Prostate gland (tissue), 2 donors: ENCODE measurements around the gene GDPD5. TPM values are rescaled to one million over a fixed set of nuclear protein-coding genes. Genes with fewer than 3 reads are reported as not detected.

Experiments
- DNase-seq: peaks from one replicate; pipeline ENCODE4 v3.0.0-alpha.2; 2019; ENCODE audit warnings: low spot score
- H3K27ac ChIP-seq, 2 donors: fragments of 200-600 bp; sonication (generic); 2 replicates each; pipeline ENCODE4 v1.5.1; 2017 to 2019
- H3K27me3 ChIP-seq: fragments of 200-600 bp; sonication (generic); replicated peaks from 2 replicates; pipeline ENCODE4 v1.5.1; 2019; ENCODE audit not compliant: insufficient read depth
- H3K36me3 ChIP-seq, 2 donors: fragments of 200-600 bp; sonication (generic); 1 replicate in 1 of 2; 2 replicates in 1 of 2; pipeline versions ENCODE4 v1.5.1 to v1.8.1; 2017 to 2019
- H3K4me1 ChIP-seq: fragments of 200-600 bp; sonication (generic); replicated peaks from 2 replicates; pipeline ENCODE4 v1.5.1; 2019
- H3K4me3 ChIP-seq, 2 donors: fragments of 200-600 bp; sonication (generic); 2 replicates each; pipeline ENCODE4 v1.5.1; 2017 to 2019
- H3K9me3 ChIP-seq: fragments of 200-600 bp; sonication (generic); 2 replicates; pipeline ENCODE4 v1.5.1; 2017
- POLR2A ChIP-seq: fragments of 450-650 bp; IDR thresholded peaks from one replicate; pipeline ENCODE4 v1.6.1; 2016; ENCODE audit warnings: antibody characterized with exemption, mild to moderate bottlenecking
- POLR2AphosphoS5 ChIP-seq: sonication (generic); formaldehyde crosslinking; IDR thresholded peaks from one replicate; pipeline ENCODE4 v1.6.1; 2017; ENCODE audit warnings: antibody characterized with exemption
- WGBS: methylation state at CpG from one replicate; pipeline ENCODE4 v1.1.5; 2018; 5-methylcytosine and 5-hydroxymethylcytosine counted together
- intact Hi-C: fragments of 100-400 bp; cut with DNase I; formaldehyde crosslinking; loops from one replicate; pipeline ENCODE4 v1.14.2; 2022
- total RNA-seq, 2 donors: library from RNA; depleted of rRNA; stranded (reverse); fragments of >200 nt; gene quantifications; one replicate each; pipeline ENCODE4 v1.1.0, GENCODE V29; 2016
- TF ChIP-seq, protein P1 (sequence below), 4 experiments: fragments of 200-600 bp in 2 of 4; fragments of 450-650 bp in 2 of 4; sonication (generic) in 2 of 4; IDR thresholded peaks; 1 replicate in 3 of 4; 2 replicates in 1 of 4; pipeline ENCODE4 v1.5.1; 2016 to 2019; ENCODE audit warnings: antibody characterized with exemption in 4 of 4, mild to moderate bottlenecking in 2 of 4, moderate library complexity in 2 of 4

Gene GDPD5
- total RNA-seq, 2 donors from 2014 or later = 1.7 to 14.6 TPM

DNA sequence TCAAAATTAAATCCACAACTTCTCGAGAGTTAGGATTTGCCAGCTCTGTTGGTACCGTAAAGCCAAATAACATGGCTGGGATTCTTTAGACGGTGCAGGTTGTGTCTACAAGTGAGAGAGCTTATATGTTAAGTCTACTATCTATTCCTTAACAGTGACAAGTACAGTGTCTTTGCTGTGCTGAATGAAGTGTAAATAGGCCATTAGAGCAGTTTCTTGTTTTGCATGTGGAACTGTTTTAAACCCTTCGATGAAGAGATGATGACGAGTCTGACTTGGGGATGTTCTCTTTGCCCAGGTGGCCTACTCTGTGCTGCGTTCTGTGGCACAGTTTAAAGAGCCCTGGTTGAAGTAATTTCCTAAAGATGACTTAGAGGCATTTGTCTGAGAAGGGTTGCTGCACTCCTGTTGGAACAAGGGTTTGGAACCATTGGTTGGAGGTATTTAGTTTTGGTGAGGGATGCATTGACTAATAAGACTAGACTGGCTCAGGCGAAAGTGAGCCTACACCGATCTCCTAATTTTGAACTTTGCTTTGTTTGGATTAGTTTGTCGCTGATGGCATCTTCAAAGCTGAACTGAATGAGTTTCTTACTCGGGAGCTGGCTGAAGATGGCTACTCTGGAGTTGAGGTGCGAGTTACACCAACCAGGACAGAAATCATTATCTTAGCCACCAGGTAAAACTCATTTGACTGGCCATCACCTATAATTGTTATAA, 125.4 kb downstream of the GDPD5 start:
- H3K4me3 ChIP-seq = peak overlapping the region; percentile 50 to 68
- no peaks in the 10 kb centered on the region for H3K9me3 ChIP-seq
- peaks cover 8 to 11% of the 10 kb centered on the region in 2 donors for H3K36me3 ChIP-seq
- TF ChIP-seq POLR2A = no peak
- H3K27ac ChIP-seq = peak overlapping the region; percentile 69 to 87
- H3K4me1 ChIP-seq = no peaks in the 10 kb centered on the region
- intact Hi-C loops = loop anchor here (5.0 kb wide), 1 partner anchor 127 kb away; the partner anchor contains the start of gene GDPD5
- no peak for DNase-seq
- no peaks in the 10 kb centered on the region for H3K27me3 ChIP-seq
- WGBS = 9% methylated on average over 11 of the region's 11 CpGs

DNA sequence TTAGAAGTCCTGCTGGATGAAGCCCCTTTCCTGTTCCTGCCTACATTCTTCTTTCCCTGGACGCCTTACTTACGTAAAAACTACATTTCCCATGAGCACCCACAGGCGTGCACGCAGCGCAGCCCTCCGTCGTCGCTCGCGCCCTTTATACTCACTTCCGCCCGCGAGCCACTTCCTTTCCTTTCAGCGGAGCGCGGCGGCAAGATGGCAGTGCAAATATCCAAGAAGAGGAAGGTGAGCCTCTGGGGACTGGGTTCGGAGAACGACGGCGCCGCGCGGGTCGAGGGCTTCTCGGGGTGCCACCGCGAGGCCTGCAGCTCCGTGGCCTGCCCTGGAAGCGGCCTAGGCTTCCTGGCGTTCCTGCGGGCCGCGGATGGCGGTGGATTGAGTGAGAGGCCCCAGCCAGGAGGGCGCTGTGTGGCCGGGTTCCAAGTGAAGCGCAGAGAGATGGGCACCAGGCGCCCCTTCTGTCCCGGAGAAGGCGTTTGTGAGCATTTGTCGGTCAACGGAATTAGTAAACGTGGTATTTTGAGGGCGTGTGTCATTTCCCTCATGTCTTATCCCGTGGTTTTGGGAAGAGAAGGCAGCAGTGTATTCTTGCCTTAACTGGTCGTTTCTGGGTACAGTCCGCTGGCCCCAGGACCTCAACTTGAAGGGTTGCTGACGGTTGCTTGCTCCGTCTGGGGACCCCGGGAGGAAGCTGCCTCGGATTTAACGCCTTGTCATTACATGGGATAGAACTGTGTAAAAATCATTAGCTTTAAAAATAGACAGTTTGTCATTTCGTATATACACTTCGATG, 126.2 kb downstream of the GDPD5 start, which contains the start of gene RPS3:
TSS of gene RPS3 (plus strand) at position 175 of the 802 bp plus-strand sequence. CDS start at position 205, 30 bp downstream.
- peak; percentile 92 for DNase-seq
- H3K4me3 ChIP-seq = peak within 1 kb of the TSS; percentile 50 to 68
- peaks cover under 1 to 8% of the 10 kb centered on the region in 2 donors for H3K36me3 ChIP-seq
- no peaks in the 10 kb centered on the region for H3K4me1 ChIP-seq
- H3K27me3 ChIP-seq = no peaks in the 10 kb centered on the region
- WGBS = 1% methylated on average over 55 of the region's 55 CpGs
- TF ChIP-seq POLR2AphosphoS5 (peak; percentile 99), POLR2A (peak; percentile 85)
- TF ChIP-seq, protein P1, sequence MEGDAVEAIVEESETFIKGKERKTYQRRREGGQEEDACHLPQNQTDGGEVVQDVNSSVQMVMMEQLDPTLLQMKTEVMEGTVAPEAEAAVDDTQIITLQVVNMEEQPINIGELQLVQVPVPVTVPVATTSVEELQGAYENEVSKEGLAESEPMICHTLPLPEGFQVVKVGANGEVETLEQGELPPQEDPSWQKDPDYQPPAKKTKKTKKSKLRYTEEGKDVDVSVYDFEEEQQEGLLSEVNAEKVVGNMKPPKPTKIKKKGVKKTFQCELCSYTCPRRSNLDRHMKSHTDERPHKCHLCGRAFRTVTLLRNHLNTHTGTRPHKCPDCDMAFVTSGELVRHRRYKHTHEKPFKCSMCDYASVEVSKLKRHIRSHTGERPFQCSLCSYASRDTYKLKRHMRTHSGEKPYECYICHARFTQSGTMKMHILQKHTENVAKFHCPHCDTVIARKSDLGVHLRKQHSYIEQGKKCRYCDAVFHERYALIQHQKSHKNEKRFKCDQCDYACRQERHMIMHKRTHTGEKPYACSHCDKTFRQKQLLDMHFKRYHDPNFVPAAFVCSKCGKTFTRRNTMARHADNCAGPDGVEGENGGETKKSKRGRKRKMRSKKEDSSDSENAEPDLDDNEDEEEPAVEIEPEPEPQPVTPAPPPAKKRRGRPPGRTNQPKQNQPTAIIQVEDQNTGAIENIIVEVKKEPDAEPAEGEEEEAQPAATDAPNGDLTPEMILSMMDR (IDR thresholded peaks at IDR 0.05) = peak in 3 of 4 experiments; percentile 20 to 40 (median 35)
- H3K27ac ChIP-seq = peak within 1 kb of the TSS; percentile 69 to 87
- H3K9me3 ChIP-seq = no peaks in the 10 kb centered on the region
- intact Hi-C loops = loop anchor here (5.0 kb wide), 1 partner anchor 128 kb away; the partner anchor contains the start of gene GDPD5

- no peak for DNase-seq
- Histone ChIP-seq H3K9me3 (no peaks in the 10 kb centered on the region), H3K4me1 (no peaks in the 10 kb centered on the region), H3K36me3 (peaks cover 0 to 2% of the 10 kb centered on the region in 2 donors), H3K27me3 (no peaks in the 10 kb centered on the region), H3K4me3 (no peak overlapping the region), H3K27ac (no peak overlapping the region)
- no peak for TF ChIP-seq POLR2AphosphoS5
- TF ChIP-seq, protein P1 (IDR thresholded peaks at IDR 0.05) = no peak
- no peak for TF ChIP-seq POLR2A
- intact Hi-C loops = no loop called here
- 82% methylated on average over 8 of the region's 8 CpGs for WGBS
Observed at GRCh38 chr11:75398906-75399305, 126.8 kb downstream of the GDPD5 start.

- no peaks in the 10 kb centered on the region for H3K9me3 ChIP-seq
- H3K4me3 ChIP-seq = no peak overlapping the region
- intact Hi-C loops = no loop called here
- 82% methylated on average over 8 of the region's 8 CpGs for WGBS
- H3K27me3 ChIP-seq = no peaks in the 10 kb centered on the region
- no peaks in the 10 kb centered on the region for H3K36me3 ChIP-seq
- no peak for TF ChIP-seq POLR2A
- TF ChIP-seq, protein P1 (IDR thresholded peaks at IDR 0.05) = no peak
- no peak for TF ChIP-seq POLR2AphosphoS5
- DNase-seq = no peak
- H3K4me1 ChIP-seq = no peaks in the 10 kb centered on the region
- H3K27ac ChIP-seq = no peak overlapping the region
Observed at GRCh38 chr11:75394085-75394840, 131.5 kb downstream of the GDPD5 start.

DNA sequence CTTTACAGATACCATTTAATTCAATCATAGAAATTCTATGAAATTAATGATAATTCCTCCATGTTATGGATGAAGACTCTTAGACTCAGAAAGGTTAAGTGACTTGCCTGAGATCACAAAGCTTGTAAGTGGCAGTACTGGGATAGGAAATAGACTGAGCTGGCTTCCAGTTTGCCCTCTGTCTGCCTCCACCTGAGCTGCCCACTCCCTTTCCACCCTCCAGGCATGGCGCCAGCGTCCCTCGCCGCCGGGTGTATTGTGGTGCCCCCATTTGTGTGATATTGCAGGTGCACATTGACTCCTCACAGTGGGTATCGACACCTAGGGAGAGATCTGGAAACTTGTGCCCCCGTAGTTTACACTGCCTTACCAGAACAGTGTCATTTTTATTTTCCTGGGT, 135.8 kb downstream of the GDPD5 start:
- intact Hi-C loops = loop anchor here (5.0 kb wide), 1 partner anchor 142 kb away; no protein-coding TSS in a partner anchor
- Histone ChIP-seq H3K27ac (no peak overlapping the region), H3K4me3 (no peak overlapping the region), H3K4me1 (no peaks in the 10 kb centered on the region), H3K27me3 (no peaks in the 10 kb centered on the region), H3K9me3 (no peaks in the 10 kb centered on the region), H3K36me3 (no peaks in the 10 kb centered on the region)
- 82% methylated on average over 7 of the region's 7 CpGs for WGBS
- no peak for TF ChIP-seq POLR2A
- TF ChIP-seq, protein P1 (IDR thresholded peaks at IDR 0.05) = no peak
- no peak for TF ChIP-seq POLR2AphosphoS5
- no peak for DNase-seq
